Measurements from ENCODE around the gene ATP2C1.

Gene ATP2C1

GRCh38 chr3:130895690-130896488 lies 2.0 kb downstream of the ATP2C1 start:
- no peak for DNase-seq

GRCh38 chr3:130897316-130897715 lies 3.4 kb downstream of the ATP2C1 start:
- no peak for DNase-seq

GRCh38 chr3:130900959-130901358 lies 7.1 kb downstream of the ATP2C1 start:
- DNase-seq: no peak

- DNase-seq: no peak
Measured at GRCh38 chr3:130901463-130902204, 7.8 kb downstream of the ATP2C1 start.

GRCh38 chr3:130903412-130903908 lies 9.6 kb downstream of the ATP2C1 start:
- no peak for DNase-seq

- no peak for DNase-seq
Measured at GRCh38 chr3:130904491-130904890, 10.6 kb downstream of the ATP2C1 start.

GRCh38 chr3:130905551-130905950 lies 11.7 kb downstream of the ATP2C1 start:
- no peak for DNase-seq

- DNase-seq: no peak
Measured at GRCh38 chr3:130906374-130906995, 12.6 kb downstream of the ATP2C1 start.

GRCh38 chr3:130907500-130907899 lies 13.6 kb downstream of the ATP2C1 start:
- no peak for DNase-seq

GRCh38 chr3:130907966-130908365 lies 14.1 kb downstream of the ATP2C1 start:
- DNase-seq: no peak

GRCh38 chr3:130915567-130916292 lies 21.8 kb downstream of the ATP2C1 start:
- no peak for DNase-seq

GRCh38 chr3:130916507-130917167 lies 22.8 kb downstream of the ATP2C1 start:
- DNase-seq: no peak

- DNase-seq: no peak
Measured at GRCh38 chr3:130918328-130918727, 24.4 kb downstream of the ATP2C1 start.

GRCh38 chr3:130925628-130926027 lies 31.7 kb downstream of the ATP2C1 start:
- no peak for DNase-seq

GRCh38 chr3:130926504-130926903 lies 32.6 kb downstream of the ATP2C1 start:
- no peak for DNase-seq

GRCh38 chr3:130929804-130930203 lies 35.9 kb downstream of the ATP2C1 start:
- DNase-seq: no peak

- no peak for DNase-seq
Measured at GRCh38 chr3:130932979-130933378, 39.1 kb downstream of the ATP2C1 start.

- no peak for DNase-seq
Measured at GRCh38 chr3:130933801-130934345, 40.0 kb downstream of the ATP2C1 start.

- DNase-seq: no peak
Measured at GRCh38 chr3:130934442-130935089, 40.7 kb downstream of the ATP2C1 start.

- no peak for DNase-seq
Measured at GRCh38 chr3:130935761-130936492, 42.0 kb downstream of the ATP2C1 start.

- no peak for DNase-seq
Measured at GRCh38 chr3:130939753-130940152, 45.9 kb downstream of the ATP2C1 start.

Measured in RPMI8226 (cell line).